HG03442 (cell line): Measurements from ENCODE around the gene MCAT.

Source experiments
- ATAC-seq: cut with Tn5 transposase; IDR thresholded peaks from one replicate; pipeline ENCODE4 v1.9.1; 2021; ENCODE audit warnings: mild to moderate bottlenecking, moderate library complexity; ENCODE audit not compliant: unreplicated experiment

The MCAT gene, protein sequence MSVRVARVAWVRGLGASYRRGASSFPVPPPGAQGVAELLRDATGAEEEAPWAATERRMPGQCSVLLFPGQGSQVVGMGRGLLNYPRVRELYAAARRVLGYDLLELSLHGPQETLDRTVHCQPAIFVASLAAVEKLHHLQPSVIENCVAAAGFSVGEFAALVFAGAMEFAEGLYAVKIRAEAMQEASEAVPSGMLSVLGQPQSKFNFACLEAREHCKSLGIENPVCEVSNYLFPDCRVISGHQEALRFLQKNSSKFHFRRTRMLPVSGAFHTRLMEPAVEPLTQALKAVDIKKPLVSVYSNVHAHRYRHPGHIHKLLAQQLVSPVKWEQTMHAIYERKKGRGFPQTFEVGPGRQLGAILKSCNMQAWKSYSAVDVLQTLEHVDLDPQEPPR

GRCh38 chr22:43142880-43143562 is at the start of gene MCAT:
Gene MCAT, minus strand, starts transcription at chr22:43143398. Its CDS starts 50 bp downstream, at chr22:43143348.
- ATAC-seq: peak; percentile 82

- no peak for ATAC-seq
These were observed 48.6 kb upstream of the MCAT start for GRCh38 chr22:43191831-43192230.

- ATAC-seq: no peak
These were observed 45.8 kb upstream of the MCAT start for GRCh38 chr22:43188829-43189545.

- peak; percentile 78 for ATAC-seq
These were observed 44.2 kb upstream of the MCAT start for GRCh38 chr22:43187171-43188099.

DNA sequence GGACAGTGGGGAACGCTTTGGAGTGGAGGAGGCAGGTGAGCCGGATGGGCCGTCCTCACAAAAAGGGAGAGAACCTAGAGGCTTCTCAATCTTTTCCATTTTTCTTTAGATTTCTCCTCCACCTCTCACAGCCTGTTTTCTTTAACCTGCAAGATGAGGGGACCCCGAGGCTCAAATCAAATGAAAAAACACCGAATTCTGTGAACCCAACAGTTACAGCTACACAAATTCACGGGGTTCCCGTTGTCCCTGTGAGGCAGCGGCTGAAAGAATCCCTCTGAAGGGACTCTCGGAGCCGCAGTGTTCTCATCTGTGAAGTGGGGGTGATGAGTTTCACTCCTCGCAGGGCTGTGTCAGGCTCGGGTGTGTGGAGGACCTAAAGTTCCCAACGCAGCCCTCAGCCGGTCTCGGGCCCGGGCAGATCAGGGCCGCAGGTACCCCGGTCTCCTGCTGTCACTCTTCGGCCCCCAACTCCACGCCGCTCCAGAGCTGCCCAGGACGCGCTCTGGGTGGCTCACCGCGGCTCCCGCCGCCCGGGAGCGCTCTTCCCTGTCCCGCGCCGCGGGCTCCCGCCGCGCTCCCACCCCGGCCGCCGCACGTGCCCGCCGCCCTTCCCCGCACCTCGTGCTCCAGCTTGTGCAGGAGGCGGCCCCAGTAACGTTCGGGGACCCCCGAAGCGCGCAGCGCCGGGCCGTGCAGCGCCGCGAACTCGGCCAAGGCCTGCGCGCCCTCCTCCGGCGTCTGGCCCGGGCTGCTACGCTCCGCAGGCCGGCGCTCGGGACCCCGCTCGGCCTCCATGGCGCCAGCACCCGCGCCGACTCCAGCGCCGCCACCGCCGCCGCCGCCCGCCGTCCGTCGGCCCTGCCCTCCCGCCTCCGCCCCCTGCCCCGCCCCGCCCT is 43.3 kb upstream of the MCAT start, which contains the start of gene TTLL12:
TTLL12 (minus strand) TSS at position 863 of the 899 bp plus-strand sequence; CDS start at position 798, 65 bp downstream.
- ATAC-seq: peak; percentile 39

DNA sequence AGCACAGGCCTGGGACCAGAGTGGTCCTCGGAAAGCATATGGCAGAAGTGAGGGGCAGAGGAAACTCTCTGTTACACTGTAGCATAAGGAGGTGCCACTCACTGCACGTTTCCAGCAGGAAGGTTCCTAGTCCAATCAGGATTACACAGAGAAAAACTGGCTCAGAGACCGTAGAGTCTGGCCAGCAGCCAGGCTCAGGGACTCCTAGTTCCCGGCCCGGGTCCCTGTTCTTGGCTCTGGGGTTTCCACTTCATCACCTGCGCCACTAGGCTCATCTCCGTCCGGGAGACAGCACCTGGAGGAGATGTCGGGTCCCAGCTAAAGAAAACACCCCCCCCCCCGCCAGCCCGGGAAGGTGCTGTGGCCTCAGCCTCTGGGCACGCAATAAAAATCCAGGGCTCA is 42.7 kb upstream of the MCAT start:
- ATAC-seq: no peak

DNA sequence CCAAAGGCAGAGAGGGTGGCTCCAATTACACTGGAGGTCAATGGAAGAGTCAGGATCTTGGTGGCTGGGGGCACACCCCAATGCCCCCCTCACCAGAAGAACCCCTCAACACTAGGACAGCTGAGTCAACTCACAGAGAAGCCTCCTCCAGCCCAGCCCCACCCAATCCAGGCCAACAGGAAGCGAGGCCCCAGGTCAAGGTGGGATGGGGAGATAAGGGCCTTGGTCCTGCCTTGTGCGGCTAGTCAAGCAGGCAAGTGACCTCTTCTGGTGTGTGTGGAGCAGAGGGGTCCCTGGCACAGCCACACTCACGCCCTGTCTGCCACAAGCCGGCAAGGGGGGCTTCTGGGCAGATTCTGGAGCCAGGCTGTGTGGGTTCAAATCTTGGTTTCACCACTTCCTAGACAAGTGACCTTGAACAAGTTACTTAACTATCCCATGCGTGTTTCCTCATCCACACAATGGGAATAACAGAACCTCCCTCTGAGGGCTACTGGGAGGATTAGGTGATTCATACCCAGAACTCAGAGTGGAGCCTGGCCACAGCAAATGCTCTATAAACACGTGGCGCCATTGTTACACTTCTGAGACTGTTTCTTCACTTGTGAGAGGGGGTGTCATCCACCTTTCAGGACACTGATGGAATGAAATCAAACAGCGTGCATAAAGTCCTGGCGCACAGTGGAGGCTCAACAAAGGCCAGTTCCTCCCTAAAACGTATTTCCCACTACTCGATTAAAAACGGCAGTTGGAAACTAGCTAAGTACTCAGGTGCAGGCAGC is 40.5 kb upstream of the MCAT start:
- no peak for ATAC-seq

DNA sequence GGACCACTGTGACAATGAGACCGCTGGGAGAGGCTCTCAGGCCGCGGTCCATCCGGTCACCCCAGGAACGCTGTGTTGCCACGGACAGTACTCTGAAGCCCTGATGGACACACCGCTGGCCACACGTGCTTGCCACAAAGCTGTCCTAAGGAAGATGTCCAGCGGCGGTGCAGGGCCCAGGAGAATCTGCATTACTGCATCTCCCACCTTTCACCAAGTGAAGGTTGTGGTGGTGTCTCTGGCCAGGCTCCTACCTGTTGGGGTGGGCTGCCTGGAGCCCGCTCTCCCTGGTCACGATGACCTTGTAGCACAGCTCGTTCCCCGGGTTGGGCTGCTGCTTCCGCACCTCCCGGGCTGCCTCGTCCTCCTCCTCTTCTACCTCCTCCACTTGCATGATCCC is 39.5 kb upstream of the MCAT start:
- no peak for ATAC-seq

DNA sequence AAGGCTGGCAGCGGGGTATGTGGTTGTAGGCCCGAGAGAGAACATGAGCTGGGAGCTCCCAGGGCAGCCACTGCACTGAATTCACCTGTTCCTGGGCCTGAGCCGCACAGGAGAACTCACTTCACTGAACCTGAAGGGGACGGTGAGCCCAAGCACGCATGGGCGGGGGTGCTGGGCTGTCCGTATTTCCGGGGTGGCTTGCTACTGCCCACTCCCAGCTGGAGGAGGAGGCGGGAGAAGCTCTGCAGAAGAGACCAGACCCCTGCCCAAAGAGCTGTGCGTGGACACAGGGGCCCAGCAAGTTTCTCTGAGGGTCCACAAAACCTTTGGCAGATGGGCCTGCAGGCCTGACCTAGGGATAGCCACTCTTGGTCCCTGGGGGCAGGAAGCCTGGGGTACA is 38.9 kb upstream of the MCAT start:
- ATAC-seq: no peak

DNA sequence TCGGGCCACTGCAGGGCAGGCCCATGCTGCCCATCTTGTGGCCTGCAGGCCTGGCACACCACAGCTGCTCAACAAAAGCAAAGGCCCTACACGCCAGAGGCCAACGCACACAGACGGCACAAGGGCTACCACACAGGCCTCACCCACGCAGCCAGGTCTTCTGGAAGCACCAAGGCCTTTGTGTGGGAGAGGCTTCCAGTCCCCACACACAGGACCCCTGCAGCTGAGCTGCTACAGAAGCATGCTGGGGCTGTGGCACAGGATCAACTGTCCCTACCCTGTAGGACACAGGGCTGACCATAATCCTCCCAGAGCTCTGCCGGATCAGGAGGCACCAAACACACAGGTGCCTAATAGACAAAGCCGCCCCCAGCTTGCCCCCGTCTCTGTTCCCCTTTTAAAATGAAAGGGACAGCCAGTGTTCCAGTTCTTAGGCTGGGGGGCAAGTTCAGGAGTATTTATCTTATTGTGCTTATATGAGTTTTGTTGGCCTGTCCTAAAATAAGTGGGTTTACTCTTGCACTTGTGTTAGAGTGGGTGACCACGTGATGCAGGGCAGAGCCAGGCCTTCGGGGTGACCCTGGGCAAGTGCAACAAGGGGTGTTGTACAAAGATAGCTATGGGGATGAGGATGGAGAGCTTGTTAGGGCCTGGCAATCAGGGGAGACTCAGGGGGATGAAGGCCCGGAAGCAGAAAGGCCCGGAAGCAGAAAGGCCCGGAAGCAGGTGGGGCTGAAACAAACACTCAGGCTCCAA is 38.3 kb upstream of the MCAT start:
- no peak for ATAC-seq

GRCh38 chr22:43180670-43181069 is 37.5 kb upstream of the MCAT start:
- no peak for ATAC-seq

GRCh38 chr22:43179911-43180195 is 36.7 kb upstream of the MCAT start:
- no peak for ATAC-seq

DNA sequence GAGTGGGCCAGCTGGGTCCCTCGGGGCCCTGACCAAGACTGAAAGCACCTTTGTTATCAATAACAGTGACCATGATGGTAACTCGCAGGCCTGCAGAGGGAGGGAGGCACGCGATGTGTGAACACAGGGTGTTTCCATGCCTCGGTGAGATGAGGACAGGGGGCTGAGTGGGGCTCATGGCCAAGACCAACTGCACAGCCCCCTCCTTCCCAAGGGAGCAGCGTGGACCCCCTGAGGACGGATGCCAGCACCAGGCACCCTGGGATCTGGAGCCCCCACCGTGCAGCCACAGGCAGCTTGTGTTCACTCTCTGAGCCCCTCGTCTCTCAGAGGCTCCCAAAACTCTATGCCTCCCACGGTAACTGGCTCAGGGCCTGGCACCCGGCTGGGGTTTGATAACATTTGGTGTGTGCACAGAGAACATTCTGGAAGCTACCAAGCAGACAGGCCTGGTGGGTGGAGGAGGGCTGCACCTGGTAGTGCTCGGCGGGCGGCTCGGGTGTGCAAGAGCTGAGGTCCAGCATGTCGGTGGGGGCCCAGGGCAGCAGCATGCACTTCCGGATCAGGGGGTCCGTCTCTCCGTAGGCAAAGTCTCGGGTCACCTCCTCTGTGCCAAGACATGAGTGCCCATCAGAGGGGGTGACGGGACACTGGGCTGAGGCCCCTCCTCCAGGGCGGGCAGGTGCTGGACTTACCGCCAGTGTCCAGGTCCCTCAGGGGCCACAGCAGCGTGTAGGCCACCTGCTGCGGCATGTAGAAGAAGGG is 36.1 kb upstream of the MCAT start:
- ATAC-seq: no peak

DNA sequence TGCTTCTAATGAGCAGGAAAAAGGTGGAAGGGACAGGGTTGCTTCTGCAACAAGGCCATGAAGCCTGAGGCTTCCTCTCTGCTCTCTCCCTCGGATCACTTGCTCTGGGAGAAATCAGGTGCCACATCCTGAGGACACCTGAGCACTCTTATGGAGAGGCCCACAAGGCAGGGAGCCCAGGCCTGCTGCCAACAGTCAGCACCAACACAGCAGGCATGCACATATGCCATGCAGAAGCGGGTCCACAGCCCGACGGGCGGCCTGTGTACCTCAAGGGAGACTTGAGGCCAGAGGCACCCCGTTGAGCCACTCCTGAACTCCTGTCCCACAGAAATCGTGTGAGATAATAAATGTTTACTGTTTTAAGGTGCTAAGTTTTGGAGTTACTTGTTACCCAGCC is 34.3 kb upstream of the MCAT start:
- ATAC-seq: no peak

- ATAC-seq: no peak
These were observed 32.9 kb upstream of the MCAT start for GRCh38 chr22:43176090-43176489.

DNA sequence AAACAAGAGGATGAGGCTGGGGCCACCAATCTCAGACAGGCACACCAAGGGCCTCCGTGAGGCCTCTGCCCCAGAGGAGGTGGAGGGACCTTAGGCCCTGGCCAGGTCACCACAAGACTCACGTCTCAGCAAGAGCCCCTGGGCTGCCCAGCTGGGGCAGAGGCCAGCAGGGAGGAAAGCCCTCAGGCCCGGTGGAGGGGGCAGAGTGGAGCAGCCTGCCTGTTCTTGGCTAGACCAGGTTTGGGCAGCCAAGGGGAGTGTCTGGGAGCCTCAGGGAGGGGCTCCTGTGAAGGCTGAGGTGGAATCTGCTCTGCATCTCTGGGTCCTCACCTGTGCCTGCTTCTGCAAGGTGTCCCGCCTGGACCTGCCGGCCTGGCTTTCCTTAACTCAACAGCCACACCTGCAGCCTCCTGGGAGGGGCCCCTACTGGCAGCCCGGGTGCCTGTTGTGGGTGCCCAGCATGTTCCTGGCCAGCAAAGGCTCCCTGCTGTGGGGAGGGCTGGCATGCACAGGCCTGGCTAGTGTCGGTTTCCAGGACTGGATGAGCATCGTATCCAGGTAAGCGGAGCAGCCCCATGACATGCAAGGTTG is 31.8 kb upstream of the MCAT start:
- no peak for ATAC-seq
